ENCODE measurements around the gene MX1. TPM values are rescaled to one million over a fixed set of nuclear protein-coding genes. Genes with fewer than 3 reads are reported as not detected.

MX1 gene
- total and polyA plus RNA-seq, 2 donors (not counting 1 experiment from before 2014, with no cell fraction given), result 10.3 to 17.5 TPM

DNA sequence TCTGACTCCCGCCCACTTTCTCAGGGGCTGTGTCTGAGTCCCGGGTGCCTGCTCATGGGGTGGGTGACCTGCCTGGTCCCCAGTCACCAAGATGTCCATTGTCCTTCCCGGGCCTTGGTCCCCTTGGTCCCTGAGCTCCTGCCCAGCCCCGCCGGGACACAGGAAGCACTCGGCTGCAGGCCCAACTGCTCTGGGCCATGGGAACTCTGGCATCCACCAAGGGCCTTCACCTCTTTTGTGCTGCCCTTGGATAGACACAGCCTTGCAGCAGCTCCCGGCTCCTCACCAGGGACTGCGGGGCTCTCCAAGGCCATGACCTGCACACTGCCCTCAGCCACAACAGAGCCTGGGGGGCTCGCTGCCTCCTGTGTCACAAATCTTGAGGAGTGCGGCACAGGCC is 22.1 kb upstream of the MX1 start:
- H4K20me1 ChIP-seq (ENCODE audit: control insufficient read depth, extremely low read depth, insufficient read depth, low read length), result no peaks in the 10 kb centered on the region
- no peak for DNase-seq (ENCODE audit: low read depth in 2 of 2)
- no peaks in the 10 kb centered on the region for H3K4me1 ChIP-seq (ENCODE audit: control insufficient read depth, extremely low read depth, insufficient read depth, low read length)
- no peaks in the 10 kb centered on the region for H3K36me3 ChIP-seq (ENCODE audit: control insufficient read depth, insufficient read depth, low read length)
- TF ChIP-seq CTCF (conservative IDR thresholded peaks at IDR 0.05 in 1 of 2, IDR thresholded peaks at IDR 0.05 in 1 of 2; ENCODE audit: low read depth in 1 of 2, low read length in 2 of 2), result no peak
- no peak for TF ChIP-seq EZH2 (IDR thresholded peaks at IDR 0.05; ENCODE audit: low read length, missing control alignments)
- no peak overlapping the region for H3K4me3 ChIP-seq (replicated peaks in 1 of 4; ENCODE audit: control extremely low read depth in 1 of 4, insufficient read depth in 1 of 4, low read depth in 3 of 4, low read length in 4 of 4)
- H3K27me3 ChIP-seq (ENCODE audit: control insufficient read depth, insufficient read depth, low read length), result no peaks in the 10 kb centered on the region
- no peak overlapping the region for H3K4me2 ChIP-seq (ENCODE audit: extremely low read depth, insufficient read depth, low read length)
- H3K27ac ChIP-seq (ENCODE audit: insufficient read depth, low read length), result no peak overlapping the region
- no peak overlapping the region for H2AFZ ChIP-seq (ENCODE audit: low read length)
- no peaks in the 10 kb centered on the region for H3K9me3 ChIP-seq (ENCODE audit: control insufficient read depth, insufficient read depth, low read depth, low read length)
- H3K9ac ChIP-seq (ENCODE audit: insufficient read depth, low read length), result no peak overlapping the region
- H3K79me2 ChIP-seq (ENCODE audit: control insufficient read depth, insufficient read depth, low read length), result no peaks in the 10 kb centered on the region

GRCh38 chr21:41405321-41405720 is 20.7 kb upstream of the MX1 start:
- no peak overlapping the region for H3K9ac ChIP-seq (ENCODE audit: insufficient read depth, low read length)
- no peak for TF ChIP-seq CTCF (conservative IDR thresholded peaks at IDR 0.05 in 1 of 2, IDR thresholded peaks at IDR 0.05 in 1 of 2; ENCODE audit: low read depth in 1 of 2, low read length in 2 of 2)
- TF ChIP-seq EZH2 (IDR thresholded peaks at IDR 0.05; ENCODE audit: low read length, missing control alignments), result no peak
- no peak overlapping the region for H3K27ac ChIP-seq (ENCODE audit: insufficient read depth, low read length)
- H3K9me3 ChIP-seq (ENCODE audit: control insufficient read depth, insufficient read depth, low read depth, low read length), result no peaks in the 10 kb centered on the region
- H4K20me1 ChIP-seq (ENCODE audit: control insufficient read depth, extremely low read depth, insufficient read depth, low read length), result no peaks in the 10 kb centered on the region
- no peaks in the 10 kb centered on the region for H3K4me1 ChIP-seq (ENCODE audit: control insufficient read depth, extremely low read depth, insufficient read depth, low read length)
- H3K27me3 ChIP-seq (ENCODE audit: control insufficient read depth, insufficient read depth, low read length), result no peaks in the 10 kb centered on the region
- no peak overlapping the region for H2AFZ ChIP-seq (ENCODE audit: low read length)
- no peak overlapping the region for H3K4me2 ChIP-seq (ENCODE audit: extremely low read depth, insufficient read depth, low read length)
- no peak for DNase-seq (ENCODE audit: low read depth in 2 of 2)
- no peaks in the 10 kb centered on the region for H3K79me2 ChIP-seq (ENCODE audit: control insufficient read depth, insufficient read depth, low read length)
- H3K4me3 ChIP-seq (replicated peaks in 1 of 4; ENCODE audit: control extremely low read depth in 1 of 4, insufficient read depth in 1 of 4, low read depth in 3 of 4, low read length in 4 of 4), result no peak overlapping the region
- H3K36me3 ChIP-seq (ENCODE audit: control insufficient read depth, insufficient read depth, low read length), result no peaks in the 10 kb centered on the region

DNA sequence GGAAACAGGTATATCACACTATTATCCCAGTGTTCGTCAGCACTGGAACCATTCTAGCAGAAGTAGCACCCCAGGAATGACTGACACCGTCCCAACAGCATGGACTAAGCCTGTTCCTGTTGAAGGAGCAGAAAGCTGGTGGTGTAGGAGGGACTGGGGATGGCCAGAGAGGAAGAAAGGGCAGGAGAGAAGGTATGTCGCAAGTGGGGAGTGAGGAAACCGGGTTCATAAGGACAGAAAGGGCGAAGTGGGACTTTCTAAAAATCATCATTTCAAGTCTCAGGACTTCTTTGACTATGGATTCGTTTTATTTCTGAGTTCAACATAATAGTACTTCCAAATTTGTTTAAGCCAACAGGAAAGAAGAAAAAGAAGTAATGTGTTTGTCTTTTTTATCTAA is 19.7 kb upstream of the MX1 start:
- no peaks in the 10 kb centered on the region for H3K27me3 ChIP-seq (ENCODE audit: control insufficient read depth, insufficient read depth, low read length)
- no peak overlapping the region for H2AFZ ChIP-seq (ENCODE audit: low read length)
- no peaks in the 10 kb centered on the region for H3K79me2 ChIP-seq (ENCODE audit: control insufficient read depth, insufficient read depth, low read length)
- H3K9ac ChIP-seq (ENCODE audit: insufficient read depth, low read length), result no peak overlapping the region
- no peaks in the 10 kb centered on the region for H4K20me1 ChIP-seq (ENCODE audit: control insufficient read depth, extremely low read depth, insufficient read depth, low read length)
- no peak overlapping the region for H3K4me2 ChIP-seq (ENCODE audit: extremely low read depth, insufficient read depth, low read length)
- H3K4me3 ChIP-seq (replicated peaks in 1 of 4; ENCODE audit: control extremely low read depth in 1 of 4, insufficient read depth in 1 of 4, low read depth in 3 of 4, low read length in 4 of 4), result no peak overlapping the region
- DNase-seq (ENCODE audit: low read depth in 2 of 2), result no peak
- H3K27ac ChIP-seq (ENCODE audit: insufficient read depth, low read length), result no peak overlapping the region
- H3K4me1 ChIP-seq (ENCODE audit: control insufficient read depth, extremely low read depth, insufficient read depth, low read length), result no peaks in the 10 kb centered on the region
- H3K36me3 ChIP-seq (ENCODE audit: control insufficient read depth, insufficient read depth, low read length), result no peaks in the 10 kb centered on the region
- no peak for TF ChIP-seq CTCF (conservative IDR thresholded peaks at IDR 0.05 in 1 of 2, IDR thresholded peaks at IDR 0.05 in 1 of 2; ENCODE audit: low read depth in 1 of 2, low read length in 2 of 2)
- TF ChIP-seq EZH2 (IDR thresholded peaks at IDR 0.05; ENCODE audit: low read length, missing control alignments), result no peak
- H3K9me3 ChIP-seq (ENCODE audit: control insufficient read depth, insufficient read depth, low read depth, low read length), result no peaks in the 10 kb centered on the region
